GM21737 (cell line): ENCODE results near the gene HGFAC.

Experiments
- ATAC-seq: cut with Tn5 transposase; IDR thresholded peaks from one replicate; pipeline ENCODE4 v1.9.1; 2021; ENCODE audit warnings: mild to moderate bottlenecking, moderate library complexity; ENCODE audit not compliant: unreplicated experiment

The HGFAC gene

DNA sequence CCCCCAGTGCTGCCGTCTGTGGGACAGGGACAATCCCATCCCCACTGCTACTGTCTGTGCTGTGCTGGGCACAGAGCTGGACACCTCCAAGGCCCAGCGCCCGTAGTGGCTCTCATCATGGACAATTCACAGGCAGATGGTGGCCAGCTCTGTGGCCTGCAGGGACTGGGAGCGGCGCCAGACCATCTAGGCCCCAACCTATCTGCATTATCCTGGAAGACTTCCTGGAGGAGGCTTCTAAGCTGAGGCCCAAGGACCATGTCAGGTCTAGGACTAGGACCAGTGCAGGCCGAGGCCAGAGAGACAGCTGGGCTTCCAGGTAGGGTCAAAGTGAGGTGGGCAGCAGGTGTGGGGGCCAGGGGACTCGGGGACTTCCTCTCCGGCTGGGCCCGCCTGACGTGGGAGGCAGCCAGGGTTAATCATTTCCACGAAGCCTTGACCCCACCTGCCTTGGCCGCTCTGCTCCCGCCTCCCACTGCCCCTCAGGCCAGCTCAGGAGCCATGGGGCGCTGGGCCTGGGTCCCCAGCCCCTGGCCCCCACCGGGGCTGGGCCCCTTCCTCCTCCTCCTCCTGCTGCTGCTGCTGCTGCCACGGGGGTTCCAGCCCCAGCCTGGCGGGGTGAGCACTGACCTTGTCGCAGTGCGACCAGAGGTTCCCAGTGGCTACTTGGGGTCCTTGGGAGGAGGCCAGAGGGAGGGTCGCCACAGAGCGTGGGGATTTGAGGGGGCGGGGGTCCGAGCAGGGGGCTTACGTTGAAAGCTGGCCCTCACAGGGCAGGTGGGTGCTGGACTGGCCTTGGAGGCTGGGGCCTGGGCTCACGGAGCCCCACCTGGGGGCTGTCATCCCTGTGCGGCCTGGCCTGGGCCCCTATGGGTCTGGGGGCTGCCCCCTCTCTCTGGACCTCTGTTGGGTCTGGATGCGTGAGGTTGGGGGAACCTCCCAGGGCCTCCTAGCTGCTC lies at the start of gene HGFAC:
Gene HGFAC, plus strand, starts transcription at position 468 of the 959 bp plus-strand sequence. Its CDS starts 34 bp downstream, at position 502.
- ATAC-seq: no peak

DNA sequence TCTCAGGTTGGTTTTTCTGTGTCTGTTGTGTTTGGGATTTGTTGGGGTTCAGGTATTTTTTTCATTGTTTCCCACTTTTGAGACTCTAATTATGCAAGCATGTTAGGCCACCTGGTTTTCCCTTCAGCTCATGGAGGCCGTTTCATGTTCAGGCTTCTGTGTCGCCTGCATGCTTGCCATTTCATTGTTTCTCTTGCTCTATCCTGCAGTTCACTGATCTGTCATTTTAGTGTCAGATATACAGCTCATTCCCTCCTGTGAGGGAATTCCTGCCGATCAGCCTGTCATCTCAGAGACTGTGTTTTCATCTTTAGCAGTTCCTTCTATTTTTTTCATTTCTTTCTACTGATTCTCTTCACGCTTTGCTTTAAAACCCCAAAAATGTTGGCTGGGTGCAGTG lies 49.4 kb upstream of the HGFAC start:
- no peak for ATAC-seq

DNA sequence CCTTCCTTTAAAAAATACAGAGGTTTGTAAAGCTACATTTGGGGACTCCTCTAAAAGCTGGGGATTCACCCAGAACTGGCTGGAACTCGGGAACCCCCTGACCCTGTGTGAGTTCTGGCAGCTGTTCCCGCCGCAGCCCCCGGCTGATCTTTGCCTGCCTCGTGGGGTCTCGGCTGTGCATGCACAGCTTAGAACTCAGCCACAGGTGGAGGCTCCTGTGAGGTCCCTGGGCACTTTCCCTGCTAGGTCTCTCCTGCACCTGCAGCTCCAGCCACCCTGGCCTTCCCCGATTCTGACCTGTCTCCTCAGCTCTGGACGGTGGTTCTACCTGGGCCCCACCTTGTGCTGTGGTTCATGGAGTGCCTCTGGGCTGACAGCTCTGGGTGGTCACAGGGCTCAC lies 48.6 kb upstream of the HGFAC start:
- ATAC-seq: no peak

DNA sequence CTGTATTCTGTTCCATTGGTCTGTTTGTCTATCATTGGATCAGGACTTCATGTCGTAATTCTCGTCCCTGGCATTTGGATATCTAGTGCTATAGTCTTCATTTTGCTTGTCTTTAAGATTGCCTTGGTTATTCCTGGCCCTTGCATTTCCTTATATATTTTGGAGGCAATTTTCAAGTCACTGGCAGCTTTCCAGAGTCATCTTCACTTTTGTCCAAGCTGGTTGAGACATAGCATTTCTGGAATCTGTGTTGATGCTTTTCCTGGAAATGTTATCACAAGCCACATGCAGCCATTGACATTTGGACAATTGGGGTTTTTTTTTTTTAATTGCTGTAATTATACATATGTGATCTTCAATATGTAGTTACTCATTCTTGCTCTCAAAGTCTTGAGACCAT lies 45.2 kb upstream of the HGFAC start:
- ATAC-seq: no peak

DNA sequence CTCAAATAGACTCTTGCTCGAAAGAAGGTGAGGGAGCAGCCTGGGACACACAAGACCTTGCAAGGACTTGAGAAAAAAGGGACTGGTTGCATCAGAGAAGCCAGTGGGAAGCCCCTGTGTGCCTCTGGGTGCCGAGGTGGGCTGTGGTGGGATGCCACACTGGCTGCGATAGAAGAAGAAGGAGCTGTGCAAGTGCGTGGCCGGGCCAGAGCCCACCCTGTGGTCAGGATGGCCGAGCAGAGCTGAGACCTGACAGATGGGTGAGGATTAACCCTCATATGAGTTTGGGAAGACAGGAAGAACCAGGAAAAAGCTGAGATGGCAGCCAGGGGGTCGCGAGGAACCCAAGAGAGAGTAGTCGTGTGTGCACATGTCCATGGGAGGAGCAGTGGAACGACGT lies 44.6 kb upstream of the HGFAC start:
- no peak for ATAC-seq

DNA sequence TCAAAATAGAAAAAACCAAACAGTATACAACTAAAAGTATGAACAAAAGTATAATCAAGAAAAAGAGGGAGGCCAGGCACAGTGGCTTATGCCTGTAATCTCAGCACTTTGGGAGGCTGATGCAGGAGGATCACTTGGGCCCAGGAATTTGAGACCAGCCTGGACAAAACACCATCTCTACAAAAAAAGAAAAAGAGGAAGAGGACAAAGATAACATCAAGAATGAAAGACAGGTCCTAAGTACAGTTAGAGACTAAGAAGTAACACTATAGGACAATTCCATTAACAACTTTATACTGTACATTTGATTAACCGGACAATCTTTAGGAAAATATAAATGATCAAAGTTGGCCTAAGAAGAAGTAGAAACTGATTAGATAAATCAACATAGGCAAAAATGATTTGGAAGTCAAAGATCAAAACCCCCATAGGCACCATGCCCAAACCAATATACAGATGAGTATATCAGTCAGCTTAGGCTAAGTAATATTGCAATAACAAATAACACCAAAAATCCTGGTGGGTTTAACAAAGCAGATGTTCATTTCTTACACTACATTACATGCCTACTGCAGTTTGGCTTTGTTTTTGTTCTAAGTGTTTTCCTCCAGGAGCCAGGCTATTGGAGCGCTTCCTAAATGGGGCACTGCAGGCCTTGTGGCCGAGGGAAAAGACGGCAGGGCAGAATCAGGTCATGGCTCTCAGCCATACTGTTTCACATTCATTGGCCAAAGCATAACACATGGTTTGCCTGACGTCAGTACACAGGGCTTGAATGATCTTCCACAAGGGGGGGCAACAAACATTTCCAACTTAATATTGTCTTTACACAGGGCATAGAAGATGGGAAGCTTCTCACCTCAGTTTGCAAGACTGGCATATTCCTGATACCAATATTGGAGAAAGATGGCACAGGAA lies 42.2 kb upstream of the HGFAC start:
- ATAC-seq: no peak

DNA sequence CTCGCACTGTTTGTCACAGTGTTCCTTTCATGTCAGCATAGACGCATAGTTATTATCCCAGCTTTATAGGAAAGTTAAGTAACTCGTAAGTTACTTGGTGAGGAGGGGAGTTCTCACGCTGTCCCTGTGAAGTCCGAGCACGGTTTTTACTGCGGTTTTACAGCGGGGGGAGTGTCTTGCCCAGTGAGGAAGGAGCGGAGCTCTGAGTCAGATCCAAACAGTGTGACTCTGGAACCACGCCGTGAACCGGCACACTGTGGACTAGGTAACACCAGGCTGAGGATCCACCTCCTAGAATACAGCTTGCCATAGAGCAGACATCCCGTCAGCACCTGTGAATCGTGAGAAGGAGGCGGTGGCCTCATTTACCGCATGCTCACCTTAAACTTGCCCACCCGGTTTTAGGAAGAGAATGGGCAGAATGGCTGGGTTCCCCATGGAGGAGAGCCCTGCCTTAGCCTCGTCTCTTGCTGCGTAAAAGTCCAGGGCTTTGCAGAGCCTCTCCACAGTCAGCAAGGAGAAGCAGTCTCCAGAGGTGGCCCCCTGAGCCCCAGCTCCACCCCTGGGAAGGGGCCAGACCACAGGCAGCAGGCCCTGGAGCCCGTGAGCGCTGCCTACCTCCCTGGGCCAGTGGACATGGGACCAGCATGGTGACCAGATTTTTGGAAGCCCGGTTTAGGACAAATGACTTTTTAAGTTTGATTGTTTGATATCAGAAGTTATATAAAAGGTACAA lies 40.2 kb upstream of the HGFAC start:
- no peak for ATAC-seq

DNA sequence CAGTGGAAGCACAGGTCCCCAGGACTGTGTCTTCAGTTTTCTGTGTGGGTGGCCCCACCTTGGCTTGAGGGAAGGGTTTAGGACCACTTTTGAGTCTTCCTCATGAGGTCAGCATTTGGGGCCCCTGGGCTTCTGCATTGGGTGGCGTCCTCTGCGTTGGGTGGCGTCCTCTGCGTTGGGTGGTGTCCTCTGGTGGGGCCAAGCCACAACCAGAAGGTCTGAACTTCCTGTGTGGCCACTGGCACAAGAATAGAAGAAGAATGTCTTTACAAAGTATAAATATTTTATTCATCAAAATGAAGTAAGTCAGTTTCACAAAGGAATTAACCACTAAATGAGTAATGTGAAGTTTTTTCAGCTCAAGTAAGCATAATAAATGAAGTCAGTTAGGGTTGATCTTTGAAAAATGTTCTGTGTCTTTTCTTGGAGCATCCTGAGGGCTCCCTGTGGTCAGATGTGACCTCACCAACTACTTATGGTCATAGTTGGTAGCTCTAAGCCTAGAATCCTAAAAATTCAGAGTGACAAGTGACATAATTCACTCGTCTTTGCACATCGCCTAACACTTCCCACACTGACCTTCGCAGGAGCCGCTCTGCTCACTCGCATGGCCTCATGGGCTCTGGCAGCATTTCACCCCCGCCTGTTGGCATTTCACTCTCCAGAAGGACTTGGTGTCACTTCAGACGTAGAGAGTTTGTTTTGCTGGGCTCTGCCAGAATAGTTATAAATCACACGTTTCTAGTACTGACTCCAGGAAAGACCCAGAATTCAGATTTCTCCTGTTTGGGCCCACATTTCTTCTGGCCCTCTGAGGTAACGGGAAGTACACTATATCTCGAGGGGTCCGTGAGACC lies 39.0 kb upstream of the HGFAC start:
- no peak for ATAC-seq

DNA sequence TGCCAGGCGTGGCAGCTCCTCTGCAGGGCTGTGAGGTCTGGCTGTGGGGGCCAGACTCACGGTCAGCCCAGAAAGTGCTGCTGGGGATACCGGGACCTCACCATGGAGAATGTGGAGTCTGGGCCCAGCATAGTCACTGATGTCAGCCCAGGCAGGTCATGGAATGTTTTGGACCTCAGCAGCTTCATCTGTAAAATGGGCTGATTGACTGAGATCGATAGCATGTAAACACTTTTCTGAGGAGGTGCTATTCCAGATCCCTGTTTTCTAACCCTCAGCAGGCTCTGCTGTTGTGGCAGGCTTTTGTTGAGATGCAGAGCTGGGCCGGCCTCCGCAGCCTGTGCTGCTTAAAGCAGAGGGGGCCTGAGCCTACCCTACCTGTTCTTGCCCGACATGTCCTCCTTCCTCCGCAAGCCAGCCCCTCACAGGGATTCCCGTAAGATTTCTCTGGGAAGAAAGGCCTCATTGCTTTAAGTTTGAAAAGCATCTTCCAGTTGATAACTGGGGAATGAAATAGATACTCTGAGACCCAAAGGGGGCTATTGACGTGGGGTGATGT lies 38.3 kb upstream of the HGFAC start:
- no peak for ATAC-seq

DNA sequence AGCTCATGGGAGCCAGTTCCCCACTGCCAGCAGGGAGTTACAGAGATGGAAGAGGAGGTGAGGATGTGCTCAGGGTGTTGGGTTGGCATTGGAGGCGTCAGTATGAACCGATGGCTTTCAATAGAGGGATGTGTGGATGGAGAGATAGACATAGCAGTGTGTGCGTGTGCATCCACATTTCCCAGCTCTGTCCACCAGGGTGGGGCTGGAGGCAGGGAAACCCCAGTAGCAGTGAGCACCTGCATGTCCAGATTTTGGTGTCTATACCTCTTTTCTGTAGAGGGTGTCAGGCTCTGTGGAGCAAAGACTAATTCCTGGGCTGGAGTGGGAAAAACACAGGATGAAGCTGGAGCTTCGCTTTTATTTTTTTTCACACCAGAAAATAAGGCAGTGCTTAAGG lies 37.2 kb upstream of the HGFAC start:
- ATAC-seq: no peak

DNA sequence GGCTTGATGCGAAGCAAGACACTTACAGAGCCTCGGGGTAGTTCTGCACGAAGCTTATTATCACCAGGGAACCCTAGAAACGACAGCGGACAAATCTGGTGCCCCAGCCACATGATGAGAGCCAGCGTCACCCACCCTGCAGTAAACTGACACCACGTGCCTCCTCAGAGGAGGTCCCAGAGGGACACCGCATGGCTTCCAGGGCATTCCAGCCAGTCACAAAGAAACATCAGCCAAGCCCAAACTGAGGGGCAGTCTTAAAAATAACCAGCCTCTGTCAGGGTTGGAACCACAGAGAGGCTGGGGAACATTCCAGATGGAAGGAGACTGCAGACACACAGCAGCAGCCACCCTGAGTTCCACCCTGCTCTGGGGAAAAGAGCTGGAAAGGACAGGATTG lies 36.6 kb upstream of the HGFAC start:
- no peak for ATAC-seq

DNA sequence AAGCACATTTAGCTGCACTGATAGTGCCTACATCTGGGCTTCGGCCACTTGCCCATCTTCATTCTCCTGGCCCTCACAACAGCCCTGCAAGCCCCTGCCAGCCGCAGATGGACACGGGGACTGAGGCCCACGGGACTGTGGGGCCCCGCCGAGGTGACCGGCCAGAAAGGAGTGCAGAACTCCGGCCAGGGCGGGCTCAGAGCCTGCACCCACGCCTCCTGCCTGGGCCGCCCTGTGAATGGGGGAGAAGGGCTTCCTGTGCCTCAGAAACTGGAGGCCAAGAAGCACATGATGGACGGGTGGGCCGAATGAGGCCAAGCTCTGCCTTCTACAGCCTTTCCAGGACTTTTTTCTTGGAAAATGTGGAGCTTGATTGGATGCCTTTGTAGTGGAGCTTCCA lies 35.7 kb upstream of the HGFAC start:
- ATAC-seq: no peak

DNA sequence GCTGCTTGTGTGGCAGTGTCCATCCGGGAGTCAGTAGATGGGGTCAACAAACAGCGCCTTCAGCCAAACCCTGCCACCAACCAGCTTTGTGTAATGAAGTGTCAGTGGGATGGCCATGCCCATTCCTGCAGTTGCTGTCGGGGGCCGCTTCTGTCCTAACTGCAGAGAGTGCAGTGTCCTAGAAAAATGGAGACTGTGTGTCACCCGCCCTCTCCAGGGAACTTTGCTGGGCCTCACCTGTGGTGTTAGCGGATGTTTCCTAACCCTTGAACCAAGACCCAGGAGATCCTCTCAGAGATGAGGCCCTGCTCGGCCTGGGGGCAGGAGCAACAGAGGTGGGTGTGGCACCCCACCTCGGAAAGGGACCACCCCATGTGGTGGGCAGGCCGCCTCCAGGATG lies 35.3 kb upstream of the HGFAC start:
- no peak for ATAC-seq

DNA sequence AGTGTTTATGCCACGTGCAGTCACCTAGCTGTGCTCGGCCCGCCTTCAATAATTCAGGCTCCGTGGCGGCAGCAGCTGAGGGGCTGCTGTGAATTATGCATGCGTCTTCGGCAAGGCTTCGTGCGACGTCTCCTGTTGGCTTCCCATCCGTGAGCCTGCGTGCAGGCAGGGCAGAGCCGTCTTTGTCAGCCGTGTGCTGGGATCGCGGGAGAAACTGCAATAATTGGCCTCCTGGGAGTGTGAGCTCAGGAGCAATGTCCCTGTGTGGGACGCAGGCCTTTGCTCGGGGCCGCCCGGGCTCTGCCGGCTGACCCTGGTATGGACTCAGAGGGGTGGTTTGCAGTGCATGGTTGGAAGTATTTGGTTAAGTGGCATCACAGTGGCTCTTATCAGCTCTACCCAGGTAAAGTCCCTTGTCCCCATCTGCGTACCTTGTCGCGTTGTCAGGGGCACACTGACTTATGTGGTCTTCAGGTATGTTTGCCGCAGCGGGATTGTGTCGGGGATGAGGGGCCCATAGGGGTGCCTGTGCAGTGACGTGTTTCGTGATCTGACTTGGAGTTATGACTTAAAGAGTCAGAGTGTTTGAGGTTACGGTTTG lies 34.5 kb upstream of the HGFAC start:
- no peak for ATAC-seq

DNA sequence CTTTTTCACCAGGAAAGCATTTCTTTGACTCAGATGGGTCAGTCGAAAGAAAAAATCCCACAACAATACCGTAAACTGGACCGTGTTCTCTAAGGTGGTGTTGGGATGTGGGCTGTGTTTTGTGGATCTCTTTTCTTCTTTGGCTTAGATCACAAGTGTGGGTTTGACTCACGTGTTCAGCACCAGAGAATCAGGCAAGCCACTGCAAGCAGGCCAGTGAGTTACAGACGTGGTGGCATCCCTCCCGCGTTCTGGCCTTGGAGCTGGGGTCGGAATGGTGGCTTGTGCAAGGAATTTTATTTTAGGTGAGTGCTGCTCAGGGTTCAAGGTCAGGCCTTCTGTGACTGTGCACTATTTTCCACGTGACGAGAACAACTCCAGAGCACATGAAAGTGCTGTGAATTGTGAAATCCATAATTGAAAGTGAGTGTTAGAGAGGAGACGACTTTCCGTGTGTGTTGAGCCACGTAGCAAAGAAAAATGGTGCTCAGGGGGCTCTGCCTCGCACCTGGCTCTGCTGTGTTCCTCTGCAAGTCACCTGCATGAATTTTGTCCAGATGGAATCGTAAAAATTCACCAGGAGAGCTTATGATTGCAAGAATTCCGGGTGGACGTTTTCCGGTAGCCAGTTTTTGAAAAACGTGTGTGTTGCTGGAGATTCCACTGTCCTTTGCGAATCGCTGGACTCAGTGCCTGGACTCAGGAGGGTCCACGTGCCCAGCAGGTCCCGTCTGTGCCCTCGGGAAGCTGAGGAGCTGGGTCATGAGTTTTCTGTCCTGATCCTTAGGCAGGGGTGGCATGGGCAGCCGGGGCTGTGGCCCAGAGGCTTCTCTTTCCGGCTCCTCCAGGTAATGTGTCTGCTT lies 33.6 kb upstream of the HGFAC start:
- ATAC-seq: no peak

DNA sequence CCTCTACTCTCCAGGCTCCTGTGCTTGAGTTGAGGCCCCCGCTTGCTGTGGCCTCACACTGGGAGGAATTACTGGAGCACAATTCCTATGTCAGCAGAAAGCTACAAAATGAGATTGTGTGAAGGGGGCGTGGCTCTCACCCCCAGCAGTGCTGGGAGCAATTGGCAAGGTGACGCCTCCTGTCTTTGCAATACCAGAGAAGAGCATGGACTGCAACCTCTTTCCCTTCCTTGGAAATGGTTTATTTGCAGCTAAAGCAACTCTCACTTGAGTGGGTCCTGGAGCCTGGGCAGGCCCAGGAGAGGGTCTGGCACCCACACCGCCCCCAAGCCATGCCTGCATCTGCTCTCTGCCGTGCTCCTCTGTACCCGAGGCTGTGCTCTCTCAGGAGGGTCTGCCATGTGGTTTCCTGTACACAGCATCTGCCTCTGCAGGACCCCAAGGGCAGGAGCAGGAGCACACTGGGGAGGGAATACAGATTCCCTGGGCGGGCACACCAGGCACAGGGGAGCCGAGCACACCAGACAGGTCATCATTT lies 32.9 kb upstream of the HGFAC start:
- ATAC-seq: no peak

DNA sequence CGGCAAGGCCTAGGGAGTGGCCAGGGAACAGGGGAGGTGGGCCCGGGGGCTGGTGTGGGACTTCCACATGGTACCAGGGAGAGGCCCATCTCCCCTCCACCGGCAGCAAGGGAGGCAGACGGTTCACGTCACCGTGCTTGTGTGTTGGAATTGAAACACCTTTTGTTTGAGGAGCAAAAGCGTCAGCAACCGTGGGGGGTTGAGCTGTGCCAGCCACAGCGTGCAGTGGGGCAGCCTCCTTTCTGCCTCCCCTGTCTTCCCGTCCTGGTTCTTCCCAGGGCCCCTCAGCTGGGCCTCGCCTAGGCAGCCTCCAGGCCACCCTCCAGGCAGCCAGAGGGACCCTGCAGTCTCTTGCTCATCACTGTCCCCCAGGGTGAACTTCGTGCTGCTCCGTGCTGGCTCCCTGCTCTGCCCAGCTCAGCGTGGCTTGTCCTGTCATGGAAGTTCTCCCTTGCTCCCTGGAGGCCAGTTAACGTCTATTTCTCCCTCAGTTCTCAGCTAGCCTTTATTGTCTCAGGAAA lies 32.1 kb upstream of the HGFAC start:
- ATAC-seq: no peak
